Choroid plexus epithelial cell (primary cell): ENCODE measurements around the gene CCDC188.
A peak's percentile ranks its signal among the peaks of the same experiment; 100 is the strongest.

Source experiments
- DNase-seq: peaks from one replicate; pipeline ENCODE4 v3.0.0-alpha.2; 2010; ENCODE audit warnings: low read depth
- H3K4me3 ChIP-seq: 2 replicates; pipeline ENCODE4 v1.5.1; 2011; ENCODE audit warnings: low read depth, mild to moderate bottlenecking, control low read depth, low read length, moderate library complexity
- TF ChIP-seq, protein P1 (sequence below): conservative IDR thresholded peaks from 2 replicates; pipeline ENCODE4 v1.5.1; 2011; ENCODE audit warnings: low read depth, mild to moderate bottlenecking, control low read depth, inconsistent platforms, low read length, moderate library complexity

The CCDC188 gene

DNA sequence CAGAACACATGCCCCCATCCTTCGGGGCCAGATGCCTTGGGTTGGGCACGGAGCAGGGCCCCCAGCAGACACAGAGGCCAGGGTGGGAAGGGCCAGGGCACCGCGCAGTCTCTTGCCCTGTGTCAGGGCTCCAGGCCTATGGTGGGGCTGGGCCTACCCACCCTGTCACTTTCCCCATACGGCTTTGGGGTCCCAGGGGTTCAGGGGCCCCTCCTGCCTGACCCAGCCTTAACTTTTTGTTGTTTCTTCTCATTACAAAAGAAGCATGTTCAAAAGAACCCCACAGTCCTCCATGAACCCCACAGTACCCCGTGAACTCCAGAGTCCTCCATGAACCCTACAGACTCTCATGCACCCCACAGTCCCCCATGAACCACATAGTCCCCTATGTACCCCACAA, 33.0 kb upstream of the CCDC188 start:
- no peak overlapping the region for H3K4me3 ChIP-seq
- TF ChIP-seq, protein P1, sequence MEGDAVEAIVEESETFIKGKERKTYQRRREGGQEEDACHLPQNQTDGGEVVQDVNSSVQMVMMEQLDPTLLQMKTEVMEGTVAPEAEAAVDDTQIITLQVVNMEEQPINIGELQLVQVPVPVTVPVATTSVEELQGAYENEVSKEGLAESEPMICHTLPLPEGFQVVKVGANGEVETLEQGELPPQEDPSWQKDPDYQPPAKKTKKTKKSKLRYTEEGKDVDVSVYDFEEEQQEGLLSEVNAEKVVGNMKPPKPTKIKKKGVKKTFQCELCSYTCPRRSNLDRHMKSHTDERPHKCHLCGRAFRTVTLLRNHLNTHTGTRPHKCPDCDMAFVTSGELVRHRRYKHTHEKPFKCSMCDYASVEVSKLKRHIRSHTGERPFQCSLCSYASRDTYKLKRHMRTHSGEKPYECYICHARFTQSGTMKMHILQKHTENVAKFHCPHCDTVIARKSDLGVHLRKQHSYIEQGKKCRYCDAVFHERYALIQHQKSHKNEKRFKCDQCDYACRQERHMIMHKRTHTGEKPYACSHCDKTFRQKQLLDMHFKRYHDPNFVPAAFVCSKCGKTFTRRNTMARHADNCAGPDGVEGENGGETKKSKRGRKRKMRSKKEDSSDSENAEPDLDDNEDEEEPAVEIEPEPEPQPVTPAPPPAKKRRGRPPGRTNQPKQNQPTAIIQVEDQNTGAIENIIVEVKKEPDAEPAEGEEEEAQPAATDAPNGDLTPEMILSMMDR, result no peak
- no peak for DNase-seq

DNA sequence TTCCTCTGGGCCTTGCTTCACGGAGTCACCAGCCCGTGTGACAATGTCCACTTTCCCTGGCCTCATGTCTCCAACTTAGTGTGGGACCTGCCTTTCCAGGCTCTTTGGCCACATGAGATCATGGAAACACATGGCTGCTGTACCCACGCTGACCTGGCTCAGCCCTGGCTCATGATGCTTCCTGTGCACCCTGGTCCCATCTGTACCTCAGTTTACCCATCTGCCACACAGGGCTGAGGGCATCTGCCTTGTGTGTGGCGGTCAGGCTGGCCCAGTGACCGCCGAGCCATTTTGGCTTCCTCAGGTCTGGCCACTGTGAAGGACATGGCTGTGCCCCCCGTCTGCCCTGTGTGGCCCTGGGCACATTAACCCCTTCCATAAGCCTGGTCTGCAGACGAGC, 32.2 kb upstream of the CCDC188 start:
- no peak overlapping the region for H3K4me3 ChIP-seq
- TF ChIP-seq, protein P1, result no peak
- DNase-seq, result no peak

DNA sequence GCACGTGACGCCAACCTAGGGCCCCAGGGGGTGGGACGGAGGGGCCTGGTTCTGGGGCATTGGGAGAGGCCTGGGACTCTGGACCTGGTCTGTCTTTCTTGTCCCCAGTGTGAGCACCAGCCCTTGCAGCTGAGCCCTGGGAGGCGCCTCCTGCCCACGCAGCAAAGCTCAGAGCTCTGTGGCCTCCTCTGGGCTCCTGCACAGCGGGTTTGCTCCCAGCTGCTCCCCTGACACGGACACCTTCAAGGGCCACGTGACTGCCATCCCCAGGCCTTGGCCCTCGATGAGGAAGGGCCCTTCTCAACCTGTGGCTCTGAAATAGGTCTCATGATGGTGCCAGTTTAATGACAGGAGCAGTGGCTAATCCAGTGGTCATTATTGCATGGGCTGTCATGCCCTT, 31.5 kb upstream of the CCDC188 start:
- TF ChIP-seq, protein P1, result no peak
- no peak overlapping the region for H3K4me3 ChIP-seq
- no peak for DNase-seq

DNA sequence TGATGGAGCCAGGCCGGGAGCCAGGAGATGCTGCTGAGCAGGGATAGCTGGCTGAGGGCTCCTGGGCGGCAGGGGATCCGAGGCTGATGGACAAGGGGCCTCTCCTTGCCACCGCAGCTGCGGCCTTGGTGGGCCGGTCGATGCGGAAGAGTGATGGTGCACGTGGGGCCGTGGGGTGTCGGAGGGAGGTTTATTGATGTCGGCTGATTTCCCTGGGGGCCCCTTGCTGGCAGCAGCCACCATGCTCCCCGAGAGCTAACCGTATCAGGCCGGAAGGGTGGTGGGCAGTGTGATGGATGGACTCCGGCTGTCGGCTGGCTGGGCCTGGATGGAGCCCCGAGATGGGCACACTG, 31.0 kb upstream of the CCDC188 start:
- no peak overlapping the region for H3K4me3 ChIP-seq
- TF ChIP-seq, protein P1, result no peak
- no peak for DNase-seq

DNA sequence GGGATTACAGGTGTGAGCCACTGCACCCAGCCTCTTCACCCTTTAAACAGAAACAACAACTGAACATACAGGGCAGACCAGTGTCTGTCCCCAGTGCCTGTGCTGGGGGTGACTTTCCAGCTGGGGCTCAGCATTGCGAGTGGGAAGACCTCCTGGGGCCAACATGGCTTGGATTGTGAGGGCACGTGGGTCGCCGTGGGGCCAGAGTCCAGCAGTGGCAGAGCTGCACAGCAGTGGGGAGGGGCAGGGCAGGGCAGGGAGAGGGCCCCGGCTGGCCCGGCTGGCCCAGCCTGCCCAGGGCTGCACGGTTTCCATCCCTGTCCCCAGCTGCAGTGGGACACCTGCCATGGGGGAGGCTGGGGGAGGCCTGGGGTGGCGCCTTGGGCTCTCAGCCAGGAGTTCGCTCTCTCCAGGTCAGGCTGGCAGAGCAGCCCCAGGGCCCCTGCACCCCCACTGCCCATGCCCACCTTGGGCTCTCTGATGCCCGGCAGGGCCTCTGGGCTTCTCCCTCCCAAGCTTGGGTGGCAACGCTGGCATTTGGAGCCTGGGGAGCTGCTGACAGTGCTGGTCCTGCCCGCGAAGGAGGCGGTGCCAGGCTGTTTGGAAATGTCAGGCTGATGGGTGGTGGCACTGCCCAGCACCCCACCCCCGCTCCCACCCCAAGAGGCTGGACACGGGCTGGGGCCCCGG, 30.5 kb upstream of the CCDC188 start:
- no peak overlapping the region for H3K4me3 ChIP-seq
- DNase-seq, result no peak
- TF ChIP-seq, protein P1, result no peak

DNA sequence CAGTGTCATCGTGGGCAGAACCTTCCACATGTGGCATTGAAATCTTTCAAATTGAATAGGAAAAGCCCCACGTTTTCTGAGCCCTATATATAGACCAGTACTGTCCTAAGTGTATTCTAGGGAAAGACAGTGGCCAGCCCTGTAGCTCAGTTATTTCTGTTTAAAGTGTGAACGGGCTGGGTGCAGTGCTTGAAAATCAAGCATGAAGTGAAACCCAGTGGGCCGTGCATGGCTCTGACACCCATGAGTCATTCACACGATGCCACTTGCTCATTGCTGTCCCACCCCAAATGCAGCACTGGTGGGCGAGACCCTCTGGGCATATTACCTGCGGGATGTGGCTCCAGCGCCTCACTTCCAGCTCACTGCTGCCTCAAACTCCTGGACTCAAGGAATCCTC, 29.8 kb upstream of the CCDC188 start:
- TF ChIP-seq, protein P1, result no peak
- no peak for DNase-seq
- no peak overlapping the region for H3K4me3 ChIP-seq

DNA sequence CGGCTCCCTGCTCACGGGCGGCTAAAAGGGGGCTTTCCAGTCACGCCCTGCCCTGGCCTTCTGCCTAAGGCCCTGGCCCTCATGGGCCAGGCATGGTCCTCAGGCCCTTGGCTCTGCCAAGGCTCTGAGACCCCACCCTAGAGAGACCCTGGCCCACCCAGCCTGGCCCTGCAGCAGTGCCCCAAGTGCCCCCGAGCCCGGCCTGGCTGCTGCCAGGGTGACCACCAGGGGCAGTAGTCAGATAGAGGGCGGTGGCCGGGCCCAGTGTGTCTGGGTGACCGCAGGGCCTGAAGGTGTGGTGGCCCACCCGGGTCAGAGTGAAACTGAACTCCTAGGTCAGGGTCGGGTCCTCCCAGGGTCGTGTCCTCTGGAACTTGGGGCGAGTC, 29.4 kb upstream of the CCDC188 start:
- TF ChIP-seq, protein P1, result peak; percentile 49
- DNase-seq, result no peak

More for the DNA sequence above, 29.4 kb upstream of the CCDC188 start:
- H3K4me3 ChIP-seq, result no peak overlapping the region
